ENCODE data around the gene CCL19. TPM values are rescaled to one million over a fixed set of nuclear protein-coding genes. Genes with fewer than 3 reads are reported as not detected.

CCL19 gene
- total RNA-seq, 2 donors from 2014 or later = not detected

GRCh38 chr9:34684145-34684544 lies 6.9 kb downstream of the CCL19 start:
- Mint-ChIP-seq H3K4me3 (no peak overlapping the region), H3K9me3 (no peaks in the 10 kb centered on the region), H3K36me3 (ENCODE audit: low read depth) (peaks cover 8% of the 10 kb centered on the region), H3K27me3 (ENCODE audit: insufficient read depth) (peaks cover 4% of the 10 kb centered on the region), H3K27ac (no peak overlapping the region), H3K4me1 (no peaks in the 10 kb centered on the region)
- no peaks in the 10 kb centered on the region for H3K9me3 ChIP-seq (ENCODE audit: control insufficient read depth, low read length)
- no peak overlapping the region for H3K4me3 ChIP-seq (ENCODE audit: low read length)
- WGBS, 2 experiments (ENCODE audit: insufficient coverage in 1 of 2, insufficient read length in 1 of 2) = 86 to 100% methylated on average over 3 to 4 of the region's 4 CpGs
- TF ChIP-seq CTCF (conservative IDR thresholded peaks at IDR 0.05) = no peak
- H3K36me3 ChIP-seq (ENCODE audit: control insufficient read depth, insufficient read depth, low read length) = no peaks in the 10 kb centered on the region
- no peaks in the 10 kb centered on the region for H3K4me1 ChIP-seq (ENCODE audit: control insufficient read depth, insufficient read depth, low read length)
- no peak for DNase-seq
- H3K27ac ChIP-seq (ENCODE audit: low read depth, low read length) = no peak overlapping the region
- H3K27me3 ChIP-seq (ENCODE audit: control insufficient read depth, insufficient read depth, low read length, poor library complexity, severe bottlenecking) = no peaks in the 10 kb centered on the region
- H3K9ac ChIP-seq (ENCODE audit: extremely low read depth, low read length, poor library complexity, severe bottlenecking) = no peak overlapping the region

- Histone ChIP-seq H3K9ac (ENCODE audit: extremely low read depth, low read length, poor library complexity, severe bottlenecking) (no peak overlapping the region), H3K9me3 (ENCODE audit: control insufficient read depth, low read length) (no peaks in the 10 kb centered on the region), H3K27ac (ENCODE audit: low read depth, low read length) (no peak overlapping the region), H3K27me3 (ENCODE audit: control insufficient read depth, insufficient read depth, low read length, poor library complexity, severe bottlenecking) (no peaks in the 10 kb centered on the region), H3K36me3 (ENCODE audit: control insufficient read depth, insufficient read depth, low read length) (no peaks in the 10 kb centered on the region), H3K4me1 (ENCODE audit: control insufficient read depth, insufficient read depth, low read length) (no peaks in the 10 kb centered on the region), H3K4me3 (ENCODE audit: low read length) (no peak overlapping the region)
- Mint-ChIP-seq H3K36me3 (ENCODE audit: low read depth) (peaks cover 11% of the 10 kb centered on the region), H3K4me3 (no peak overlapping the region), H3K9me3 (no peaks in the 10 kb centered on the region), H3K4me1 (peaks cover 8% of the 10 kb centered on the region), H3K27ac (no peak overlapping the region), H3K27me3 (ENCODE audit: insufficient read depth) (peaks cover 5% of the 10 kb centered on the region)
- WGBS, 2 experiments (ENCODE audit: insufficient coverage in 1 of 2, insufficient read length in 1 of 2) = 94 to 100% methylated on average over 1 to 2 of the region's 2 CpGs
- DNase-seq = no peak
- no peak for TF ChIP-seq CTCF (conservative IDR thresholded peaks at IDR 0.05)
These were observed 15.2 kb downstream of the CCL19 start for GRCh38 chr9:34675869-34676268.

GRCh38 chr9:34675048-34675714 lies 15.9 kb downstream of the CCL19 start:
- Histone ChIP-seq H3K27me3 (ENCODE audit: control insufficient read depth, insufficient read depth, low read length, poor library complexity, severe bottlenecking) (no peaks in the 10 kb centered on the region), H3K36me3 (ENCODE audit: control insufficient read depth, insufficient read depth, low read length) (peaks cover under 1% of the 10 kb centered on the region), H3K9ac (ENCODE audit: extremely low read depth, low read length, poor library complexity, severe bottlenecking) (no peak overlapping the region), H3K4me3 (ENCODE audit: low read length) (no peak overlapping the region), H3K9me3 (ENCODE audit: control insufficient read depth, low read length) (peaks cover under 1% of the 10 kb centered on the region), H3K4me1 (ENCODE audit: control insufficient read depth, insufficient read depth, low read length) (no peaks in the 10 kb centered on the region), H3K27ac (ENCODE audit: low read depth, low read length) (no peak overlapping the region)
- WGBS, 2 experiments (ENCODE audit: insufficient coverage in 1 of 2, insufficient read length in 1 of 2) = 23 to 40% methylated on average over 6 to 10 of the region's 10 CpGs
- peaks cover 12% of the 10 kb centered on the region for H3K36me3 Mint-ChIP-seq (ENCODE audit: low read depth)
- peaks cover 4% of the 10 kb centered on the region for H3K9me3 Mint-ChIP-seq
- H3K4me3 Mint-ChIP-seq = no peak overlapping the region
- peaks cover 8% of the 10 kb centered on the region for H3K4me1 Mint-ChIP-seq
- H3K27me3 Mint-ChIP-seq (ENCODE audit: insufficient read depth) = peaks cover 7% of the 10 kb centered on the region
- H3K27ac Mint-ChIP-seq = no peak overlapping the region
- DNase-seq = peak; percentile 98
- TF ChIP-seq CTCF (conservative IDR thresholded peaks at IDR 0.05) = peak; percentile 95
